Smooth muscle cell (in vitro differentiated cells): ENCODE results near the gene ORM1. TPM values are rescaled to one million over a fixed set of nuclear protein-coding genes. Genes with fewer than 3 reads are reported as not detected.

Experiments
- DNase-seq: peaks from one replicate; lab custom pipeline; 2025; ENCODE audit not compliant: unreplicated experiment; lab: John Stamatoyannopoulos, UW
- H2AFZ ChIP-seq: fragments of 200-600 bp; sonication (generic); 2 replicates; pipeline ENCODE4 v1.6.0; 2016; ENCODE audit warnings: antibody characterized with exemption, low read depth, mild to moderate bottlenecking
- H3F3A ChIP-seq: fragments of 200-600 bp; sonication (generic); 2 replicates; pipeline ENCODE4 v1.6.0; 2017; ENCODE audit warnings: antibody characterized with exemption, low read depth
- H3K27ac ChIP-seq: fragments of 200-600 bp; sonication (generic); 2 replicates; pipeline ENCODE4 v1.5.1; 2016; ENCODE audit warnings: low read depth, mild to moderate bottlenecking
- H3K27me3 ChIP-seq: fragments of 200-600 bp; sonication (generic); 2 replicates; pipeline ENCODE4 v1.6.1; 2016; ENCODE audit warnings: low read depth, mild to moderate bottlenecking
- H3K36me3 ChIP-seq: fragments of 200-600 bp; sonication (generic); 2 replicates; pipeline ENCODE4 v1.5.1; 2016; ENCODE audit warnings: low read depth
- H3K4me1 ChIP-seq: fragments of 200-600 bp; sonication (generic); 2 replicates; pipeline ENCODE4 v1.5.1; 2016; ENCODE audit warnings: low read depth
- H3K4me2 ChIP-seq: fragments of 200-600 bp; sonication (generic); 2 replicates; pipeline ENCODE4 v1.6.0; 2016; ENCODE audit warnings: mild to moderate bottlenecking
- H3K4me3 ChIP-seq: fragments of 200-600 bp; sonication (generic); 2 replicates; pipeline ENCODE4 v1.5.1; 2016; ENCODE audit warnings: mild to moderate bottlenecking
- H3K79me2 ChIP-seq: fragments of 200-600 bp; sonication (generic); 2 replicates; pipeline ENCODE4 v1.6.0; 2016; ENCODE audit warnings: low read depth, mild to moderate bottlenecking
- H3K9ac ChIP-seq: fragments of 200-600 bp; sonication (generic); 2 replicates; pipeline ENCODE4 v1.6.0; 2016; ENCODE audit warnings: low read depth
- H3K9me3 ChIP-seq: fragments of 200-600 bp; sonication (generic); replicated peaks from 2 replicates; pipeline ENCODE4 v1.5.1; 2016; ENCODE audit warnings: low read depth
- H4K20me1 ChIP-seq: fragments of 200-600 bp; sonication (generic); 2 replicates; pipeline ENCODE4 v1.6.0; 2016; ENCODE audit warnings: low read depth
- CTCF ChIP-seq: fragments of 200-600 bp; sonication (generic); IDR thresholded peaks from 2 replicates; pipeline ENCODE4 v1.5.1; 2017; ENCODE audit warnings: borderline replicate concordance, mild to moderate bottlenecking, antibody characterized with exemption; ENCODE audit not compliant: insufficient read depth, poor library complexity, severe bottlenecking
- WGBS: methylation state at CpG from one replicate; pipeline ENCODE4 v1.1.7; 2016; ENCODE audit warnings: low lambda C conversion rate; 5-methylcytosine and 5-hydroxymethylcytosine counted together
- polyA plus RNA-seq: library from polyadenylated mRNA; unstranded; fragments of >200 nt; fragmentation: Nextera tagmentation; extraction: Ambion mirVana; gene quantifications from 2 replicates; pipeline ENCODE4 v1.2.1, GENCODE V29; 2016
- total RNA-seq: library from RNA; depleted of rRNA; stranded (reverse); fragments of >200 nt; gene quantifications from 2 replicates; pipeline ENCODE4 v1.2.3, GENCODE V29; 2014

The ORM1 gene
- total and polyA plus RNA-seq, 2 experiments from 2014 or later: 0.74 TPM; not detected in 1

GRCh38 chr9:114370968-114371320 lies 48.0 kb downstream of the ORM1 start:
- Histone ChIP-seq H3K9ac (no peak overlapping the region), H4K20me1 (no peaks in the 10 kb centered on the region), H3F3A (peaks cover 9% of the 10 kb centered on the region), H2AFZ (no peak overlapping the region), H3K4me1 (no peaks in the 10 kb centered on the region), H3K27ac (no peak overlapping the region), H3K36me3 (no peaks in the 10 kb centered on the region), H3K4me2 (no peak overlapping the region), H3K27me3 (no peaks in the 10 kb centered on the region), H3K4me3 (no peak overlapping the region), H3K9me3 (no peaks in the 10 kb centered on the region), H3K79me2 (no peaks in the 10 kb centered on the region)
- 76% methylated on average over 4 of the region's 4 CpGs for WGBS
- DNase-seq: no peak
- TF ChIP-seq CTCF: no peak

- H3K79me2 ChIP-seq: no peaks in the 10 kb centered on the region
- no peaks in the 10 kb centered on the region for H3K27me3 ChIP-seq
- H3F3A ChIP-seq: peaks cover 6% of the 10 kb centered on the region
- TF ChIP-seq CTCF: no peak
- H3K36me3 ChIP-seq: no peaks in the 10 kb centered on the region
- no peaks in the 10 kb centered on the region for H4K20me1 ChIP-seq
- no peaks in the 10 kb centered on the region for H3K4me1 ChIP-seq
- H3K4me3 ChIP-seq: no peak overlapping the region
- H3K9me3 ChIP-seq: no peaks in the 10 kb centered on the region
- no peak overlapping the region for H3K27ac ChIP-seq
- no peak overlapping the region for H3K4me2 ChIP-seq
- DNase-seq: no peak
- no peak overlapping the region for H3K9ac ChIP-seq
- H2AFZ ChIP-seq: no peak overlapping the region
- 96% methylated on average over 7 of the region's 7 CpGs for WGBS
Measured at GRCh38 chr9:114371343-114371944, 48.5 kb downstream of the ORM1 start.

- Histone ChIP-seq H4K20me1 (no peaks in the 10 kb centered on the region), H3K4me1 (no peaks in the 10 kb centered on the region), H3K9ac (no peak overlapping the region), H2AFZ (no peak overlapping the region), H3K27me3 (no peaks in the 10 kb centered on the region), H3K4me3 (no peak overlapping the region), H3K36me3 (no peaks in the 10 kb centered on the region), H3K27ac (no peak overlapping the region), H3F3A (no peaks in the 10 kb centered on the region), H3K79me2 (no peaks in the 10 kb centered on the region), H3K9me3 (no peaks in the 10 kb centered on the region), H3K4me2 (no peak overlapping the region)
- TF ChIP-seq CTCF: no peak
- 70% methylated on average over 14 of the region's 14 CpGs for WGBS
- DNase-seq: no peak
Measured at GRCh38 chr9:114371973-114372917, 49.3 kb downstream of the ORM1 start.
